ENCODE data around the gene GNAZ. TPM values are rescaled to one million over a fixed set of nuclear protein-coding genes. Genes with fewer than 3 reads are reported as not detected.
"Not testable (repeated sequence)": the region's sequence is repeated elsewhere in the genome, so short reads cannot be mapped to it uniquely, and the experiment has no call there.

The GNAZ gene
- total RNA-seq, 1 donor from 2014 or later: 2.1 TPM

GRCh38 chr22:23042179-23042578, 28.1 kb upstream of the GNAZ start:
- Histone ChIP-seq H3K4me3 (ENCODE audit: low read length in 3 of 3) (no peak overlapping the region), H3K27me3 (ENCODE audit: control insufficient read depth in 3 of 3, insufficient read depth in 3 of 3, low read length in 3 of 3) (peaks cover 9 to 18% (median 16%) of the 10 kb centered on the region in 3 donors), H3K9ac (ENCODE audit: low read depth in 1 of 3, low read length in 3 of 3) (no peak overlapping the region), H3K36me3 (ENCODE audit: control insufficient read depth in 3 of 3, insufficient read depth in 3 of 3, low read length in 3 of 3) (no peaks in the 10 kb centered on the region), H3K9me3 (ENCODE audit: control insufficient read depth in 3 of 3, low read length in 3 of 3) (peaks cover 0 to 5% (median 0%) of the 10 kb centered on the region in 3 donors), H3K4me1 (ENCODE audit: control insufficient read depth in 3 of 3, insufficient read depth in 3 of 3, low read length in 3 of 3) (no peaks in the 10 kb centered on the region), H3K27ac (ENCODE audit: low read depth, low read length) (no peak overlapping the region)

GRCh38 chr22:23044570-23044969, 25.7 kb upstream of the GNAZ start:
- H3K4me1 ChIP-seq (ENCODE audit: control insufficient read depth in 3 of 3, insufficient read depth in 3 of 3, low read length in 3 of 3): peaks cover 0 to 3% (median 0%) of the 10 kb centered on the region in 3 donors
- H3K27ac ChIP-seq (ENCODE audit: low read depth, low read length): no peak overlapping the region
- H3K27me3 ChIP-seq (ENCODE audit: control insufficient read depth in 3 of 3, insufficient read depth in 3 of 3, low read length in 3 of 3): no peaks in the 10 kb centered on the region
- H3K4me3 ChIP-seq (ENCODE audit: low read length in 3 of 3): no peak overlapping the region
- no peaks in the 10 kb centered on the region for H3K36me3 ChIP-seq (ENCODE audit: control insufficient read depth in 3 of 3, insufficient read depth in 3 of 3, low read length in 3 of 3)
- H3K9me3 ChIP-seq (ENCODE audit: control insufficient read depth in 3 of 3, low read length in 3 of 3): peaks cover 0 to 5% (median 0%) of the 10 kb centered on the region in 3 donors
- no peak overlapping the region for H3K9ac ChIP-seq (ENCODE audit: low read depth in 1 of 3, low read length in 3 of 3)

GRCh38 chr22:23045461-23045860, 24.9 kb upstream of the GNAZ start:
- Histone ChIP-seq H3K9ac (ENCODE audit: low read depth in 1 of 3, low read length in 3 of 3) (no peak overlapping the region), H3K36me3 (ENCODE audit: control insufficient read depth in 3 of 3, insufficient read depth in 3 of 3, low read length in 3 of 3) (no peaks in the 10 kb centered on the region), H3K4me1 (ENCODE audit: control insufficient read depth in 3 of 3, insufficient read depth in 3 of 3, low read length in 3 of 3) (peaks cover 0 to 3% (median 0%) of the 10 kb centered on the region in 3 donors), H3K9me3 (ENCODE audit: control insufficient read depth in 3 of 3, low read length in 3 of 3) (peaks cover 0 to 5% (median 0%) of the 10 kb centered on the region in 3 donors), H3K27me3 (ENCODE audit: control insufficient read depth in 3 of 3, insufficient read depth in 3 of 3, low read length in 3 of 3) (no peaks in the 10 kb centered on the region), H3K27ac (ENCODE audit: low read depth, low read length) (no peak overlapping the region), H3K4me3 (ENCODE audit: low read length in 3 of 3) (no peak overlapping the region)

GRCh38 chr22:23047265-23047664, 23.1 kb upstream of the GNAZ start:
- no peaks in the 10 kb centered on the region for H3K36me3 ChIP-seq (ENCODE audit: control insufficient read depth in 3 of 3, insufficient read depth in 3 of 3, low read length in 3 of 3)
- H3K9ac ChIP-seq (ENCODE audit: low read depth in 1 of 3, low read length in 3 of 3): no peak overlapping the region
- peaks cover 0 to 5% (median 0%) of the 10 kb centered on the region in 3 donors for H3K9me3 ChIP-seq (ENCODE audit: control insufficient read depth in 3 of 3, low read length in 3 of 3)
- H3K27me3 ChIP-seq (ENCODE audit: control insufficient read depth in 3 of 3, insufficient read depth in 3 of 3, low read length in 3 of 3): no peaks in the 10 kb centered on the region
- H3K4me1 ChIP-seq (ENCODE audit: control insufficient read depth in 3 of 3, insufficient read depth in 3 of 3, low read length in 3 of 3): peaks cover 0 to 3% (median 0%) of the 10 kb centered on the region in 3 donors
- H3K4me3 ChIP-seq (ENCODE audit: low read length in 3 of 3): no peak overlapping the region
- H3K27ac ChIP-seq (ENCODE audit: low read depth, low read length): no peak overlapping the region

- Histone ChIP-seq H3K27me3 (ENCODE audit: control insufficient read depth in 3 of 3, insufficient read depth in 3 of 3, low read length in 3 of 3) (no peaks in the 10 kb centered on the region), H3K27ac (ENCODE audit: low read depth, low read length) (no peak overlapping the region), H3K4me3 (ENCODE audit: low read length in 3 of 3) (no peak overlapping the region), H3K9ac (ENCODE audit: low read depth in 1 of 3, low read length in 3 of 3) (no peak overlapping the region), H3K4me1 (ENCODE audit: control insufficient read depth in 3 of 3, insufficient read depth in 3 of 3, low read length in 3 of 3) (peaks cover 0 to 3% (median 0%) of the 10 kb centered on the region in 3 donors), H3K36me3 (ENCODE audit: control insufficient read depth in 3 of 3, insufficient read depth in 3 of 3, low read length in 3 of 3) (no peaks in the 10 kb centered on the region), H3K9me3 (ENCODE audit: control insufficient read depth in 3 of 3, low read length in 3 of 3) (peaks cover 0 to 5% (median 0%) of the 10 kb centered on the region in 3 donors)
These were observed 22.6 kb upstream of the GNAZ start for GRCh38 chr22:23047742-23048141.

- H3K27me3 ChIP-seq (ENCODE audit: control insufficient read depth in 3 of 3, insufficient read depth in 3 of 3, low read length in 3 of 3); H3K36me3 ChIP-seq (ENCODE audit: control insufficient read depth in 3 of 3, insufficient read depth in 3 of 3, low read length in 3 of 3); H3K4me3 ChIP-seq (ENCODE audit: low read length in 3 of 3); H3K9ac ChIP-seq (ENCODE audit: low read depth in 1 of 3, low read length in 3 of 3); H3K4me1 ChIP-seq (ENCODE audit: control insufficient read depth in 3 of 3, insufficient read depth in 3 of 3, low read length in 3 of 3); H3K9me3 ChIP-seq (ENCODE audit: control insufficient read depth in 3 of 3, low read length in 3 of 3); H3K27ac ChIP-seq (ENCODE audit: low read depth, low read length): not testable (repeated sequence)
These were observed 19.8 kb upstream of the GNAZ start for GRCh38 chr22:23050546-23050945.

GRCh38 chr22:23053051-23053707, 17.1 kb upstream of the GNAZ start:
- H3K9me3 ChIP-seq (ENCODE audit: control insufficient read depth in 3 of 3, low read length in 3 of 3): peaks cover 3 to 7% (median 5%) of the 10 kb centered on the region in 3 donors
- no peak overlapping the region for H3K27ac ChIP-seq (ENCODE audit: low read depth, low read length)
- no peak overlapping the region for H3K4me3 ChIP-seq (ENCODE audit: low read length in 3 of 3)
- H3K27me3 ChIP-seq (ENCODE audit: control insufficient read depth in 3 of 3, insufficient read depth in 3 of 3, low read length in 3 of 3): peaks cover 0 to 5% (median 5%) of the 10 kb centered on the region in 3 donors
- no peak overlapping the region for H3K9ac ChIP-seq (ENCODE audit: low read depth in 1 of 3, low read length in 3 of 3)
- H3K4me1 ChIP-seq (ENCODE audit: control insufficient read depth in 3 of 3, insufficient read depth in 3 of 3, low read length in 3 of 3): no peaks in the 10 kb centered on the region
- H3K36me3 ChIP-seq (ENCODE audit: control insufficient read depth in 3 of 3, insufficient read depth in 3 of 3, low read length in 3 of 3): no peaks in the 10 kb centered on the region

GRCh38 chr22:23053912-23054530, 16.3 kb upstream of the GNAZ start:
- H3K27me3 ChIP-seq (ENCODE audit: control insufficient read depth in 3 of 3, insufficient read depth in 3 of 3, low read length in 3 of 3): peaks cover 2 to 5% (median 5%) of the 10 kb centered on the region in 3 donors
- no peak overlapping the region for H3K27ac ChIP-seq (ENCODE audit: low read depth, low read length)
- no peak overlapping the region for H3K4me3 ChIP-seq (ENCODE audit: low read length in 3 of 3)
- H3K9ac ChIP-seq (ENCODE audit: low read depth in 1 of 3, low read length in 3 of 3): no peak overlapping the region
- peaks cover 3 to 7% (median 5%) of the 10 kb centered on the region in 3 donors for H3K9me3 ChIP-seq (ENCODE audit: control insufficient read depth in 3 of 3, low read length in 3 of 3)
- no peaks in the 10 kb centered on the region for H3K4me1 ChIP-seq (ENCODE audit: control insufficient read depth in 3 of 3, insufficient read depth in 3 of 3, low read length in 3 of 3)
- no peaks in the 10 kb centered on the region for H3K36me3 ChIP-seq (ENCODE audit: control insufficient read depth in 3 of 3, insufficient read depth in 3 of 3, low read length in 3 of 3)

- no peak overlapping the region for H3K4me3 ChIP-seq (ENCODE audit: low read length in 3 of 3)
- no peak overlapping the region for H3K9ac ChIP-seq (ENCODE audit: low read depth in 1 of 3, low read length in 3 of 3)
- H3K36me3 ChIP-seq (ENCODE audit: control insufficient read depth in 3 of 3, insufficient read depth in 3 of 3, low read length in 3 of 3): no peaks in the 10 kb centered on the region
- H3K27ac ChIP-seq (ENCODE audit: low read depth, low read length): no peak overlapping the region
- peaks cover 2 to 5% (median 5%) of the 10 kb centered on the region in 3 donors for H3K27me3 ChIP-seq (ENCODE audit: control insufficient read depth in 3 of 3, insufficient read depth in 3 of 3, low read length in 3 of 3)
- peaks cover 3 to 7% (median 5%) of the 10 kb centered on the region in 3 donors for H3K9me3 ChIP-seq (ENCODE audit: control insufficient read depth in 3 of 3, low read length in 3 of 3)
- no peaks in the 10 kb centered on the region for H3K4me1 ChIP-seq (ENCODE audit: control insufficient read depth in 3 of 3, insufficient read depth in 3 of 3, low read length in 3 of 3)
These were observed 15.6 kb upstream of the GNAZ start for GRCh38 chr22:23054531-23055257.

Data from skeletal muscle tissue (tissue), 4 donors.